ENCODE data around the gene MOGAT1. TPM values are rescaled to one million over a fixed set of nuclear protein-coding genes. Genes with fewer than 3 reads are reported as not detected.

The MOGAT1 gene
- total and polyA plus RNA-seq, 9 of the 15 experiments (the other 6 are each of a cell fraction or from before 2014, with no cell fraction given): not detected

- no peak for TF ChIP-seq ZFP30 (CRISPR knock-in tag; IDR thresholded peaks at IDR 0.05; ENCODE audit: borderline replicate concordance)
- TF ChIP-seq ZNF436 (CRISPR knock-in tag; IDR thresholded peaks at IDR 0.05): no peak
- TF ChIP-seq SMARCE1 (IDR thresholded peaks at IDR 0.05): peak; percentile 49; the same call in 1 of the 2 replicates
- peak; percentile 40; the same call in 1 of the 2 replicates for TF ChIP-seq MAX (CRISPR knock-in tag; IDR thresholded peaks at IDR 0.05)
- no peak for TF ChIP-seq TAF7 (tag; IDR thresholded peaks at IDR 0.05)
- no peak for TF ChIP-seq BCLAF1 (IDR thresholded peaks at IDR 0.05; ENCODE audit: borderline replicate concordance in 1 of 2, control insufficient read depth in 1 of 2, low read depth in 2 of 2, low read length in 1 of 2)
- TF ChIP-seq KLF6 (CRISPR knock-in tag; IDR thresholded peaks at IDR 0.05; ENCODE audit: borderline replicate concordance): no peak
- no peak for TF ChIP-seq SP2 (IDR thresholded peaks at IDR 0.05; ENCODE audit: extremely low read depth, low read depth, low read length, poor library complexity, severe bottlenecking)
- peak; percentile 85 for TF ChIP-seq RAD51 (IDR thresholded peaks at IDR 0.05; ENCODE audit: borderline replicate concordance, low read depth)
- no peak for TF ChIP-seq ZNF717 (CRISPR knock-in tag; IDR thresholded peaks at IDR 0.05)
- no peak for TF ChIP-seq CREB5 (CRISPR knock-in tag; IDR thresholded peaks at IDR 0.05)
- TF ChIP-seq BMI1 (IDR thresholded peaks at IDR 0.05; ENCODE audit: low read length): no peak
- no peak for TF ChIP-seq MBD1 (CRISPR knock-in tag; IDR thresholded peaks at IDR 0.05)
- TF ChIP-seq MTA2 (IDR thresholded peaks at IDR 0.05; ENCODE audit: low read depth): no peak; the same call in 1 of the 2 replicates
- no peak for TF ChIP-seq ZNF311 (CRISPR knock-in tag; IDR thresholded peaks at IDR 0.05)
- TF ChIP-seq ZNF707 (CRISPR knock-in tag; conservative IDR thresholded peaks at IDR 0.05): no peak
- no peak for TF ChIP-seq PML (IDR thresholded peaks at IDR 0.05; ENCODE audit: low read length)
- no peak for TF ChIP-seq PURB (CRISPR knock-in tag; IDR thresholded peaks at IDR 0.05; ENCODE audit: low read depth)
- TF ChIP-seq NKRF (IDR thresholded peaks at IDR 0.05; ENCODE audit: borderline replicate concordance): 0 out of 2 replicates have a peak, but pooled peaks have one; percentile 53
- no peak for TF ChIP-seq HDAC3 (IDR thresholded peaks at IDR 0.05; ENCODE audit: borderline replicate concordance, partially characterized antibody)
Measured at GRCh38 chr2:222709191-222709891, 37.9 kb downstream of the MOGAT1 start (continued).
